Measurements from ENCODE around the gene PLEKHJ1.
A peak's percentile ranks its signal among the peaks of the same experiment; 100 is the strongest.

PLEKHJ1 gene

GRCh38 chr19:2269244-2270156, 33.4 kb upstream of the PLEKHJ1 start:
- peak; percentile 98 for DNase-seq

DNA sequence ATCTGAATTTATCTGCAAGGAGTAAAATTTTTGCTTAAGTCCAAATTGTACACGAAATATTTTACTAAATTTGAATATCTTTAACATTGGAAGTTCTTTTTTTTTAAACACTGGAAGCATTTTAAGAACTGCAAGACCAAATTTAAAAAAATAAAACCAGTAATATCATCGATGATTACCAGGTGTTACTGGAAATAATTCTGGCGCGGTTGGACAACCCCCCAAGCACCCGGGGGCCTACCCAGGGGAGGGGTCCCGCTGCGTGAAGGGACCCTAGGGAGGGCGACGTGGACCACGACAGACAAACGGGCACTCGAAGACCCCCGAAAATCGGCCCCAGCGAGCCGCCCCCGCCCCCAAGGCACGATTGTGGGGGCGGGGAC, 32.7 kb upstream of the PLEKHJ1 start:
- no peak for DNase-seq

GRCh38 chr19:2268480-2268830, 32.3 kb upstream of the PLEKHJ1 start:
- no peak for DNase-seq

GRCh38 chr19:2266183-2266993, 30.3 kb upstream of the PLEKHJ1 start:
- peak; percentile 58 for DNase-seq

- DNase-seq: peak; percentile 74
Measured at GRCh38 chr19:2261438-2262172, 25.5 kb upstream of the PLEKHJ1 start.

DNA sequence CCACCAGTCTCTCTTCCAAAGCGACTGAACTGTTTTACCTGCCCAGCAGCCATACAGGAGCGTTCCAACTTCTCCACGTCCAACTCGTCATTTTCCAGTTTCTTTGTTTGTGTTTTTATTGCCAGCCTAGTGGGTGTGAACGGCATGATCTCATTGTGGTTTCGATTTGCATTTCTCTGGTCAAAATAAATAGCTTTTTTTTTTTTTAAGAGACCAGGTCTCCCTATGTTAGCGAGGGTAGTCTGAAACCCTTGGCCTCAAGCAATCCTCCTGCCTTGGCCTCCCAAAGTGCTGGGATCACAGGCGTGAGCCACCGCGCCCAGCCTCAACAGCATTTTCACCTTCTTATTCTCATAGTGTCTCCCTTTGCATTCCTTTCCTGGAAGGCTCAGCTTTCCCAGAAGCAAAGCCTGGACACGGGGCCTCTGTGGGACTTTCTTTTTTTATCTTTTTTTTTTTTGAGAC, 24.2 kb upstream of the PLEKHJ1 start:
- DNase-seq: peak; percentile 3

GRCh38 chr19:2259336-2259735, 23.2 kb upstream of the PLEKHJ1 start:
- no peak for DNase-seq

DNA sequence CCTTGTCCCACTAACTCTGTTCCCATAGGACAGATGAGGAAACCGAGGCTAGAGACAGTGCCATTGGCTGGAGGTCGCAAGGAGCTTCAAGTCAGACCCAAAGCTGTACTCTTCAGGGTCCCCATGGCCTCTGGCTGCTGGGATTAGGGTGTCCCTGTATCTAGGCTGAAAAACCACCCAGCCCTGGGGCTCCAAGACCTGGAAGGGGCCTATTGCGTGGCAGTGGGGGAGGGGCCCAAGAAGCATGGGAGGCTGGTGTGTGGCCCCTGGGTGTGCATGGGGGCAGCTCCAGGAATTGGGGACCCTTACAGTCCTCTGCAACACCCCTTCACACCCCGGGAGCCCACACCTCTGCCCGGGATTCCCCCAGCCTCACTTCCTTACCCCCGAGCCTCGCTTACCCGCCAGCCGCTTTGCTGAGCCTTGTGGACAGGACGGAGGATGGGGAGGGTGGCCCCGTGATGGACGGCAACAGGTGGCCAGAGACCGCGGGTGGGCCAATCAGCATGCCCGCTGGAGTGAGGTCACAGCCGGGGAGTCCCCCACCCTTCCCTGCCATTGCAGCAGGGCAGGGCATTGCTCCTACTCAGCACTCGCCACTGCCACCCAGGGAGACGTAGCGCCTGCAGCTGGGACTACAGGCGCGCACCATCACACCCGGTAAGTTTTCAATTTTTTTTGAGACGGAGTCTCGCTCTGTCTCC, 20.0 kb upstream of the PLEKHJ1 start, which contains the start of gene JSRP1:
TSS of gene JSRP1 (minus strand) at position 436 of the 704 bp plus-strand sequence. CDS start 1,103 bp downstream, outside the sequence.
- no peak for DNase-seq

DNA sequence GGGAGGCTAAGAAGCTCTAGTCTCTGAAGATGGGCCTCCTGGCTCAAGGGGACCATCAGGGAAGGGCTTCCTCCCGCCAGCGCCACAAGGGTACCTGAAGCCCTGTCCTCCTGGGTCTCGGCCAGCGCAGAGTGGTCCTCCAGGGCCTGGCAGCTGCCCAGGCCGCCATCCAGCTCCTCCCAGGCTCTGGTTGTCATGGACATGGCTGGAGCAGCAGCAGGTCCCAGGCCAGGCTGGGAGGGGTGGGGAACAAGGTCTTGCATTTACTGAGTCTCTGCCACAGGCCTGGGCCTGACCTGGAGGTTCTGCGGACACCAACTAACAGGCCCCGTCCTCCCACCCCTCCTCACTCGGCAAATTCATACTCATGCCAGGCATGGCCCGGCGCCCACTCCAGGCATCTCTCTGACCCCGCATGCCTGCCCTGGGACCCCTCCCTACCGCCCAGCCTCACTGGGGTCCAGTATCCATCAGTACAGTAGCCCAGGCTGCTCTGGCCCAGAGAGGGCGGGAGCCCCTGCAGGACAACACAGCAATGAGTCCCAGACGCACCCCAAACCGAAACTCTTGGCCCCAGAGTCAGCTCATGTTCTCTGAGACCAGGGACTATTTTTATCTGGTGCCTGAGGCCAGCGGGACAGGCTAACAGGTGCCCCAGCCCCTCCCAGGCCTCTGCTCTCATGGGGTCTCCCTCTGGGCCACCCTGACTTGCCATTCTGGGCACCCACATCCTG, 19.1 kb upstream of the PLEKHJ1 start:
- DNase-seq: no peak

DNA sequence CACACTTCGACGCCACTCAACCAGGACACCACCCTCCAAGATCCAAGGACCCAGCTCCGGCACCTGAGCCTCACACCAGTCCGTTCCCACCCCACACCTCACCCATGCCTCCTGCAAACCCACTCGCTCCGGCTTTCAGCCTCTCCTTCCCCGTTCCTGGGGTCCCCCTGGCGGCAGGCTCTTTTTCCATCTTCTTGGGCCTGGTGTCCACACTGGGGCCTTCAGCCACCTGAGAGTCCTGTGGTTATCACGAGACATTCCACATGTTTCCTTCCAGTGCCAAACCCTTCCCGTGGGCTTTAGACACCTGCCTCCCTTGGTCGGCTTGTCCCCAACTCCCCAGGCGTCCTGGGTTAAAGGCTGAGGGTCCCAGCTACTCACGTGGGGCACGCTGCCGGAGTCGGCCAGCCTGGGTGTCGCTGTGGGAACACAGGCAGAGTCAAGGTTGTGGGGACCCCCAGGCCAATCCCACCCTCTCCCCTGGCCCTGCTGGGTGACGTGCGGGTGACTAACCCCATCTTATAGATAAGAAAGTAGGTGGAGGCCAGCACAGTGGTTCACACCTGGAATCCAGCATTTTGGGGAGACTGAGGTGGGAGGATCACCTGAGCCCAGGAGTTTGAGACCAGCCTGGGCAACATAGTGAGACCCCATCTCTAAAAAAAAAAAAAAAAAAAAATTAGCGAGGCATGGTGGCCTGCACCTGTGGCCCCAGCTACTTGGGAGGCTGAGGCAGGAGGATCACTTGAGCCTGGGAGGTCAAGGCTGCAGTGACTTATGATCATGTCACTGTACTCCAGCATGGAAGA, 18.1 kb upstream of the PLEKHJ1 start:
- no peak for DNase-seq

DNA sequence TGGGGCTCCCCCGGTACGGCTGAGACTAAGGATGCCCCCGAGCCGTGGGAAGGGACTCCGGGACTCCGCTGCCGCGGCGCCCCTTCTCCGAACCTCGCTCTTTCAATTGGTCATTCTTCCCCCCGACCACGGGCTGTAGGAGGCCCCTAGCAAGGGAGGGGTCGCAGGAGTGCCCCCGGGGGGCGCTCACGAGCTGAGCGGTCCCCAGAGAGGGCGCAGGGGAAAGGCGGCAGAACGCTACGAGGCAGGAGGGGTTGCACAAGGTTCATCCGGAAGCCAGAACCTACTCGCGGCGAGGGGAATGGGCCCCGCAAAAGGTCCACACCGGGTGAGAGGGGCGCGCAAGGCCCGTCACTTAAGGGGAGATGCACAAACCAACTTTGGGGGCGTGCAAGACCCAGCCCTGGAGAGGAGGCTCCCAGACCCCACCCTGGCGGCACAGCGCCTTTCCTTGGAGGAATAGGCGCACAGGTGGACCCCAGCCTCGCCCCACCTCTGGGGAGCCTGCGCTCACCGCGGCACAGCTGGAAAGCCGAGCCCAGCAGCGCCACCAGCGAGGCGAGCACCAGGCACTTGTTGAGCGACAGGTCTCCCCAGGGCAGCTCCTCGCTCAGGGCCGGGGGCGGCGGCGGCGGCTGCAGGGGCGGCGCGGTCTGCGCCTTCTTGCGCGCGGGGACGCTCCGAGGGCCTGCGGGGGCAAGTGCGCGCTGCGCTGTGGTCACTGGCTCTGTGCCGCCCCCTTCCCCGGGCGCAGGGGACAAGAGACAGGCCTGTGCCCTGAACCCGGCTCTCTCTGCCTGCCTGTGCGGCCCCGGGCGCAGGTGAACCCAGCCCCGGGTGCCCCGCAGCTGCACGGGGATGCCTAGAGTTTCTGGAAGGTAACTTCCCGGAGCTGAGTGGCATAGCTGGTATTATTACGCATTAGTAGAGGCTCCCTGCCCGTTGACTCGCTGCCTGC, 17.3 kb upstream of the PLEKHJ1 start:
- peak; percentile 72 for DNase-seq

DNA sequence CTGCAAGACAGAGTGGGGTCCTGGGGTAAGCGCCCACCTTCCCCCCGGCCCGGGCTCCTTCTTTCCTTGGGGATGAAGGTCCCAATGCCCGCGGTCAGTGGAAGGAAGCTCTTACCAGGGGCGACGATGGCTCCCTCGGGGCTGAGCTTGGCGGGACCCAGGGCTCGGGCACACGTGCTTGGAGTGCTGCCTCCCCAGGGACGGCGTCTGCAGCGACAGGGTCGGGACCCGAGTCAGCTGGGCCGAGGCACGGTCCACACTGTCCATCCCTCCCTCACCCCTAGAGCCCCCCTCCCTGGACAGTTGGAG, 16.6 kb upstream of the PLEKHJ1 start:
- no peak for DNase-seq

GRCh38 chr19:2252055-2252796, 16.1 kb upstream of the PLEKHJ1 start:
- DNase-seq: no peak

GRCh38 chr19:2251106-2252054, 15.3 kb upstream of the PLEKHJ1 start:
- DNase-seq: no peak

- DNase-seq: no peak
Measured at GRCh38 chr19:2250766-2251105, 14.6 kb upstream of the PLEKHJ1 start.

DNA sequence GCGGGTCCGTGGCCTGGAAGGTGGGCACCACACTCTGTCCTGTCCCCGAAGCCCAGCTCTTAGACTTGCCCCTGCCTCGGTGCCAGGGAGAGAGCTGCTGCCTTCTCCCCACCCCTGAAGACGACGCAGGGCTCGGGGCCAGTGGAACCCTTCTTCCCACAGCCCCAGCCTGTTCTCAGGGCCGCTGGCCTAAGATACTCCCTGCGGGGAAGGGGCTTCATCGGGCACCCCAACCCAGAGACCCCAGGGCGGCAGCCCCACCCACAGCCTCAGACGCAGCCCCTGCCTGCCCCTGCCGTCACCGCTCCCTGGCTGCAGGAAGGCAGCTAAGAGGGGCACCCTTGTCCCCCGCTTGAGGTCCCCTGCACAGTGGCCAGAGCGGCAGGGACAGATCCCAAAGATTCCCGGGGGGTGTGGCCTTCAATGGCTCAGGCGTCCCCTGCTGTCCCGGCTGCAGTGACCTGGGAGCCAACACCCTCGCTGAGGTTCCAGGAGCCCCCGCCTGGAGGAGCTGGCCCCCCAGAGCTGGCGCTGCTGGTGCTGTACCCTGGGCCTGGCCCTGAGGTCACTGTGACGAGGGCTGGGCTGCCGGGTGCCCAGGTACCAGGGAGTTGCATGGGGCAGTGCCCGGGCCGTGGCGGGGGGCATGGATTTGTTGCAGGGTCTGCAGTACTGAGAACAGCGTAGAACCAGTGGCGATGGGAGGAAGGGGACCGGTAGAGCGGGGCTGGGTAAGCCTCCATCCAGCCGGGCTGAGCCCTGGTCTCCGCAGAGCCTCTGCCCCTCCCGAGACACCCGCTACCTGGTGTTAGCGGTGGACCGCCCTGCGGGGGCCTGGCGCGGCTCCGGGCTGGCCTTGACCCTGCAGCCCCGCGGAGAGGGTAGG, 14.0 kb upstream of the PLEKHJ1 start:
- DNase-seq: no peak
